CD14-positive monocyte (primary cell): ENCODE measurements around the gene GHDC. TPM values are rescaled to one million over a fixed set of nuclear protein-coding genes. Genes with fewer than 3 reads are reported as not detected.
A peak's percentile ranks its signal among the peaks of the same experiment; 100 is the strongest.

Source experiments
- DNase-seq, 3 donors: peaks; one replicate each; pipeline ENCODE4 v3.0.0-alpha.2; 2011 to 2022
- H2AFZ ChIP-seq: 2 replicates; pipeline ENCODE4 v1.6.0; 2012; ENCODE audit warnings: mild to moderate bottlenecking, low read depth, low read length, inconsistent platforms; ENCODE audit not compliant: insufficient read depth, poor library complexity, severe bottlenecking
- H3K27ac ChIP-seq, 2 donors: 1 replicate in 1 of 2; 2 replicates in 1 of 2; pipeline ENCODE4 v1.5.1; 2012 to 2013; ENCODE audit warnings: low read length in 2 of 2, control low read depth in 1 of 2, inconsistent platforms in 1 of 2, low read depth in 1 of 2, mild to moderate bottlenecking in 1 of 2
- H3K27me3 ChIP-seq, 2 donors: one replicate each; pipeline versions ENCODE4 v1.6.0 to v1.6.1; 2011 to 2013; ENCODE audit warnings: low read length in 2 of 2; ENCODE audit not compliant: control insufficient read depth in 2 of 2, insufficient read depth in 2 of 2
- H3K36me3 ChIP-seq, 2 donors: replicated peaks in 1 of 2; 1 replicate in 1 of 2; 2 replicates in 1 of 2; pipeline versions ENCODE4 v1.5.1 to v1.6.1; 2012 to 2013; ENCODE audit warnings: low read length in 2 of 2, control low read depth in 1 of 2, inconsistent platforms in 1 of 2, mild to moderate bottlenecking in 1 of 2; ENCODE audit not compliant: insufficient read depth in 2 of 2, control insufficient read depth in 1 of 2
- H3K4me1 ChIP-seq, 2 donors: 1 replicate in 1 of 2; 2 replicates in 1 of 2; pipeline versions ENCODE4 v1.5.1 to v1.6.1; 2012 to 2013; ENCODE audit warnings: low read length in 2 of 2, control low read depth in 1 of 2, inconsistent platforms in 1 of 2, mild to moderate bottlenecking in 1 of 2, moderate library complexity in 1 of 2; ENCODE audit not compliant: insufficient read depth in 2 of 2, control insufficient read depth in 1 of 2
- H3K4me2 ChIP-seq: replicated peaks from 2 replicates; pipeline ENCODE3; 2012; ENCODE audit warnings: low read length, moderate library complexity, mild to moderate bottlenecking; ENCODE audit not compliant: poor library complexity, severe bottlenecking; ENCODE audit errors: extremely low read depth
- H3K4me3 ChIP-seq, 3 experiments: fragments of 200-600 bp in 1 of 3; sonication (generic) in 1 of 3; replicated peaks in 1 of 3; 1 replicate in 2 of 3; 2 replicates in 1 of 3; pipeline ENCODE4 v1.5.1; 2011 to 2013; ENCODE audit warnings: low read length in 3 of 3, mild to moderate bottlenecking in 3 of 3, control low read depth in 2 of 3, low read depth in 2 of 3, inconsistent platforms in 1 of 3, moderate library complexity in 1 of 3
- H3K79me2 ChIP-seq: 2 replicates; pipeline ENCODE4 v1.6.0; 2012; ENCODE audit warnings: mild to moderate bottlenecking, control low read depth, inconsistent platforms, low read length, moderate library complexity; ENCODE audit not compliant: insufficient read depth
- H3K9ac ChIP-seq: 2 replicates; pipeline ENCODE4 v1.6.0; 2017; ENCODE audit warnings: low read length, mild to moderate bottlenecking; ENCODE audit not compliant: insufficient read depth, poor library complexity, severe bottlenecking
- H3K9me3 ChIP-seq, 2 donors: replicated peaks in 1 of 2; 1 replicate in 1 of 2; 2 replicates in 1 of 2; pipeline versions ENCODE4 v1.5.1 to v1.6.1; 2012 to 2013; ENCODE audit warnings: low read length in 2 of 2, control low read depth in 1 of 2; ENCODE audit not compliant: control insufficient read depth in 1 of 2, insufficient read depth in 1 of 2
- H4K20me1 ChIP-seq: 2 replicates; pipeline ENCODE4 v1.6.0; 2012; ENCODE audit warnings: mild to moderate bottlenecking, low read length, control low read depth, moderate library complexity; ENCODE audit not compliant: insufficient read depth
- H3K27ac Mint-ChIP-seq, 7 donors: one replicate each; pipeline ENCODE4 v1.8.0; 2020; ENCODE audit warnings: mild to moderate bottlenecking in 7 of 7, mixed read lengths in 7 of 7, moderate library complexity in 6 of 7, inconsistent platforms in 2 of 7
- H3K27me3 Mint-ChIP-seq, 3 donors: one replicate each; pipeline ENCODE4 v1.8.0; 2021 to 2022; ENCODE audit warnings: low read depth in 3 of 3, mild to moderate bottlenecking in 3 of 3, mixed read lengths in 3 of 3, moderate library complexity in 3 of 3, inconsistent platforms in 1 of 3
- H3K36me3 Mint-ChIP-seq, 2 donors: one replicate each; pipeline ENCODE4 v1.8.0; 2020; ENCODE audit warnings: mixed read lengths in 2 of 2, inconsistent platforms in 1 of 2, mild to moderate bottlenecking in 1 of 2
- H3K4me1 Mint-ChIP-seq: one replicate; pipeline ENCODE4 v1.8.0; 2020; ENCODE audit warnings: mild to moderate bottlenecking, mixed read lengths
- H3K4me3 Mint-ChIP-seq, 2 donors: one replicate each; pipeline ENCODE4 v1.8.0; 2020; ENCODE audit warnings: mild to moderate bottlenecking in 2 of 2, mixed read lengths in 2 of 2, moderate library complexity in 1 of 2
- H3K9me3 Mint-ChIP-seq, 7 donors: one replicate each; pipeline ENCODE4 v1.8.0; 2020 to 2022; ENCODE audit warnings: mixed read lengths in 7 of 7, mild to moderate bottlenecking in 6 of 7, moderate library complexity in 6 of 7, inconsistent platforms in 2 of 7
- WGBS: methylation state at CpG from one replicate; pipeline ENCODE4 v1.1.5; 2013; ENCODE audit warnings: missing lambda C conversion rate; ENCODE audit not compliant: insufficient coverage; 5-methylcytosine and 5-hydroxymethylcytosine counted together
- intact Hi-C, 2 donors: fragments of 100-400 bp; cut with micrococcal nuclease; formaldehyde crosslinking; loops; one replicate each; pipeline versions ENCODE4 v1.15.0 to v1.15.1; 2023
- polyA plus RNA-seq, 3 donors: library from polyadenylated mRNA; depleted of rRNA in 1 of 3; unstranded in 2 of 3; stranded (reverse) in 1 of 3; fragments of 300-500 nt in 2 of 3; fragments of >200 nt in 1 of 3; fragmentation: Illumina TruSeq in 2 of 3; gene quantifications; 1 replicate in 2 of 3; 2 replicates in 1 of 3; pipeline ENCODE4 v1.2.3, GENCODE V29; 2012 to 2021
- TF ChIP-seq, protein P1 (sequence below): fragments of 200-600 bp; IDR thresholded peaks from one replicate; pipeline ENCODE4 v1.8.0; 2022; ENCODE audit warnings: antibody characterized with exemption, mild to moderate bottlenecking

GHDC gene
- polyA plus RNA-seq, 3 donors: 20.0 to 31.6 (median 20.6) TPM

DNA sequence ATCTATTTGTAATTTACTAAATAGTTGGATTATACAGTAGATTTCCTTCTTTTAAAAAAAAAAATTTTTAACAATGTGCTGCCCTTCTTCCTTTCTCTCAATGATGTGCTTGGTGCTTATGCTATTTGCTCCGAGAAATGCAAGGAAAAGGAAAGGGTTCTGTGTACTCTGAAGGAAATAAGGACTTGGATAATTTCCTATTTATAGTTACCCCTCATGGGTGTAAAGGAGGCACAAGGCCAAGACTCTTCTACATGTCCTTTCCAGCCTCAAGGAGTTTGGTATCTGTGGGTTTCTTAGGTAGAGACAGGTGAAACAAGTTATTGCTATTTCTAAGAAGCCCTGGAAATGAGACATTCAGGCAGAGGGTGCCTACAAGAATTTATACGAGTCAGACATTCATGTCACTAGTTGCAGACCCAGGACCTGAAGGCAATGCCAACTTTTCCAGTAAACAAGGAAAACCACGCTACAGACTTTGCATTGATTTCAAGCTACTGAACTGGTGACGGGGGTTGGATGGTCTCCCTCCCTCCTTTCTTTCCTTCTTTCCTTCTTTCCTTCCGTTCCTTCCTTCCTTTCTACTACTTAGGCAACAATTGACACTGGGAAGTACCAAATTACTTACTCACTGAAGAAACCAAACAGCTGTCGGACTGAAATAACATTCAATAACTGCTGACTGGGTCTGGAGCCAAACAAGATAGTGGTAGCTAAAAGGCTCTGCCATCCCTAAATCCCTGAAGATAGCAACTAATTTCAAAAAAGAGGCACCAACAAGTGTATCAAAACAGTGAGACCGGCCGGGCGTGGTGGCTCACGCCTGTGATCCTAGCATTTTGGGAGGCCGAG is 33.8 kb upstream of the GHDC start:
- WGBS: 23% methylated on average over 3 of the region's 11 CpGs

DNA sequence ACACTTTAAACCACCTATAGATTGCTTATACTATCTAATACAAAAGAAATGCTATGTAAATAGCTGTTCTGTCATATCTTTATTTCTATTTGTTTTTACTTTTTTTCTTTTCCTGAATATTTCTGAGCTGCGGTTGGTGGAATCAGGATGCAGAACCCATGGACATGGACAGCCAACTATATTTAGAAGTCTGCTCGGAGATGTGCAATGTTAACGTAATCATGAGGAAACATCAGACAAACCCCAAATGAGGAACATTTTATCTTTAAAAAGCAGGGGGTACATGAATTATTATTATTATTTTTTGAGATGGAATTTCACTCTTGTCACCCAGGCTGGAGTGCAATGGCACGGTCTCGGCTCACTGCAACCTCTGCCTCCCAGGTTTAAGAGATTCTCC is 31.4 kb upstream of the GHDC start:
- Histone ChIP-seq H3K9me3 (no peaks in the 10 kb centered on the region), H3K36me3 (peaks cover 29 to 59% of the 10 kb centered on the region in 2 donors), H3K27me3 (no peaks in the 10 kb centered on the region), H3K79me2 (peaks cover 14% of the 10 kb centered on the region), H2AFZ (no peak overlapping the region), H3K4me2 (no peak overlapping the region), H3K4me1 (peaks cover 13 to 21% of the 10 kb centered on the region in 2 donors), H4K20me1 (peaks cover 13% of the 10 kb centered on the region), H3K9ac (no peak overlapping the region), H3K27ac (peak overlapping the region in 1 of 2 donors; percentile 29), H3K4me3 (no peak overlapping the region)
- TF ChIP-seq, protein P1, sequence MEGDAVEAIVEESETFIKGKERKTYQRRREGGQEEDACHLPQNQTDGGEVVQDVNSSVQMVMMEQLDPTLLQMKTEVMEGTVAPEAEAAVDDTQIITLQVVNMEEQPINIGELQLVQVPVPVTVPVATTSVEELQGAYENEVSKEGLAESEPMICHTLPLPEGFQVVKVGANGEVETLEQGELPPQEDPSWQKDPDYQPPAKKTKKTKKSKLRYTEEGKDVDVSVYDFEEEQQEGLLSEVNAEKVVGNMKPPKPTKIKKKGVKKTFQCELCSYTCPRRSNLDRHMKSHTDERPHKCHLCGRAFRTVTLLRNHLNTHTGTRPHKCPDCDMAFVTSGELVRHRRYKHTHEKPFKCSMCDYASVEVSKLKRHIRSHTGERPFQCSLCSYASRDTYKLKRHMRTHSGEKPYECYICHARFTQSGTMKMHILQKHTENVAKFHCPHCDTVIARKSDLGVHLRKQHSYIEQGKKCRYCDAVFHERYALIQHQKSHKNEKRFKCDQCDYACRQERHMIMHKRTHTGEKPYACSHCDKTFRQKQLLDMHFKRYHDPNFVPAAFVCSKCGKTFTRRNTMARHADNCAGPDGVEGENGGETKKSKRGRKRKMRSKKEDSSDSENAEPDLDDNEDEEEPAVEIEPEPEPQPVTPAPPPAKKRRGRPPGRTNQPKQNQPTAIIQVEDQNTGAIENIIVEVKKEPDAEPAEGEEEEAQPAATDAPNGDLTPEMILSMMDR: no peak
- H3K4me1 Mint-ChIP-seq: peaks cover 25% of the 10 kb centered on the region
- H3K27me3 Mint-ChIP-seq: no peaks in the 10 kb centered on the region
- intact Hi-C loops: no loop called here
- WGBS: no CpG with 5 or more reads among the region's 5 CpGs
- H3K36me3 Mint-ChIP-seq: peaks cover 49 to 69% of the 10 kb centered on the region in 2 donors
- peak overlapping the region in 6 of 7 donors; percentile 58 to 84 (median 72) for H3K27ac Mint-ChIP-seq
- no peak for DNase-seq
- H3K9me3 Mint-ChIP-seq: no peaks in the 10 kb centered on the region
- no peak overlapping the region for H3K4me3 Mint-ChIP-seq

More for the DNA sequence above, 33.8 kb upstream of the GHDC start:
- no peaks in the 10 kb centered on the region for H3K27me3 Mint-ChIP-seq
- Histone ChIP-seq H3K9me3 (no peaks in the 10 kb centered on the region), H3K79me2 (peaks cover 36% of the 10 kb centered on the region), H3K27me3 (no peaks in the 10 kb centered on the region), H3K4me2 (no peak overlapping the region), H3K9ac (no peak overlapping the region), H3K36me3 (peaks cover 21 to 52% of the 10 kb centered on the region in 2 donors), H3K4me1 (peaks cover 13 to 21% of the 10 kb centered on the region in 2 donors), H4K20me1 (peaks cover 19% of the 10 kb centered on the region), H2AFZ (no peak overlapping the region), H3K4me3 (no peak overlapping the region), H3K27ac (peak overlapping the region in 1 of 2 donors; percentile 33)
- TF ChIP-seq, protein P1: no peak
- DNase-seq: no peak
- H3K4me1 Mint-ChIP-seq: peaks cover 25% of the 10 kb centered on the region
- peak overlapping the region in 6 of 7 donors; percentile 4 to 78 (median 34) for H3K27ac Mint-ChIP-seq
- H3K9me3 Mint-ChIP-seq: no peaks in the 10 kb centered on the region
- peaks cover 39 to 55% of the 10 kb centered on the region in 2 donors for H3K36me3 Mint-ChIP-seq
- intact Hi-C loops: no loop called here
- H3K4me3 Mint-ChIP-seq: no peak overlapping the region
